Lung (tissue), 12 donors: ENCODE data around the gene SUSD5. TPM values are rescaled to one million over a fixed set of nuclear protein-coding genes. Genes with fewer than 3 reads are reported as not detected.
A peak's percentile ranks its signal among the peaks of the same experiment; 100 is the strongest.

Experiments used
- ATAC-seq: fragments of 200-7000 bp; cut with Tn5 transposase; one replicate; pipeline ENCODE4 v1.9.1; 2020; ENCODE audit warnings: moderate number of reproducible peaks; ENCODE audit not compliant: insufficient read depth, low FRiP score
- DNase-seq, 3 donors: peaks; one replicate each; pipeline ENCODE4 v3.0.0-alpha.2; 2013 to 2017
- H3K27ac ChIP-seq, 2 donors: one replicate each; pipeline ENCODE4 v1.5.1; 2013; ENCODE audit warnings: mild to moderate bottlenecking in 2 of 2, moderate library complexity in 2 of 2, control low read depth in 1 of 2, inconsistent platforms in 1 of 2, low read depth in 1 of 2, low read length in 1 of 2
- H3K27me3 ChIP-seq, 3 donors: one replicate each; pipeline ENCODE4 v1.5.1; 2013; ENCODE audit warnings: low read length in 2 of 3; ENCODE audit not compliant: control insufficient read depth in 3 of 3, insufficient read depth in 3 of 3
- H3K36me3 ChIP-seq, 4 donors: one replicate each; pipeline ENCODE4 v1.5.1; 2013; ENCODE audit warnings: low read length in 4 of 4, mild to moderate bottlenecking in 1 of 4, moderate library complexity in 1 of 4; ENCODE audit not compliant: control insufficient read depth in 4 of 4, insufficient read depth in 4 of 4
- H3K4me1 ChIP-seq, 5 donors: one replicate each; pipeline ENCODE4 v1.5.1; 2013; ENCODE audit warnings: low read length in 5 of 5, mild to moderate bottlenecking in 2 of 5, moderate library complexity in 1 of 5; ENCODE audit not compliant: control insufficient read depth in 5 of 5, insufficient read depth in 5 of 5
- H3K4me3 ChIP-seq: one replicate; pipeline ENCODE4 v1.5.1; 2013; ENCODE audit warnings: mild to moderate bottlenecking, control low read depth, moderate library complexity
- H3K9ac ChIP-seq, 2 donors: one replicate each; pipeline ENCODE4 v1.5.1; 2013; ENCODE audit warnings: low read length in 2 of 2, control low read depth in 1 of 2; ENCODE audit not compliant: insufficient read depth in 1 of 2
- H3K9me3 ChIP-seq, 4 donors: one replicate each; pipeline ENCODE4 v1.5.1; 2013; ENCODE audit warnings: low read length in 3 of 4, mild to moderate bottlenecking in 1 of 4, moderate library complexity in 1 of 4; ENCODE audit not compliant: control insufficient read depth in 4 of 4, insufficient read depth in 3 of 4
- WGBS, 2 donors: extraction: QIAGEN DNeasy Blood & Tissue Kit; methylation state at CpG; one replicate each; pipeline ENCODE4 v1.1.7; 2013; 5-methylcytosine and 5-hydroxymethylcytosine counted together
- polyA plus RNA-seq, 2 donors: library from polyadenylated mRNA; stranded (reverse); fragments of 200-250 nt; gene quantifications; one replicate each; pipeline ENCODE4 v1.2.1, GENCODE V29; 2013
- total RNA-seq, 2 donors: library from RNA; depleted of rRNA in 1 of 2; stranded (reverse); fragments of >200 nt in 1 of 2; gene quantifications; one replicate each; pipeline ENCODE4 v1.2.1, GENCODE V29; 2014 to 2021
- TF ChIP-seq, protein P1 (sequence below): IDR thresholded peaks from 2 replicates; pipeline ENCODE4 v1.5.1; 2012; ENCODE audit warnings: mild to moderate bottlenecking; ENCODE audit errors: control extremely low read depth, extremely low read depth
- donor health status: control.
- donor health status: control.
- donor health status: Bipolar disorder and iron deficiency.
- donor health status: healthy.
- donor health status: DM: yes; HTN: yes; CAD: no.

Gene SUSD5
- total and polyA plus RNA-seq, 4 donors = 0.17 to 2.9 (median 1.0) TPM

DNA sequence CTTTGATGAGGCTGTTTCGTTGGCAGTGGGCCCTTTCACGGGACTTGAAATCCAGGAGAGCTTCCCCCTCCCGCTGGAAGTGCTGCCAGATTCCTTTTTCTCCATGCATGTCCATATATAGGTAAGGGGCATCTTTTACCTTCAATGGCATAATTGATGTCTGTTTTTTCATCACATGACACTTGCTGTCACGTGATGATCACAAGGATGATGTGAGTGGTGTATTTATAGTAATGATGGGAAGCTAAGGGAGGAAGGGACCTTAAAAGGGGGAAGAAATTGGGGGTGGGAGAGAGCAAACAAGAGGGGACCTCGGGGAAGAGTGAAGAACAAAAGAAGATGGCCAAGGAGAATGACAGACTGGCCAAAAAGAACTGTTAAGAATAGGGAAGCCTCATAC, 11.3 kb upstream of the SUSD5 start:
- Histone ChIP-seq H3K4me1 (no peaks in the 10 kb centered on the region), H3K9me3 (no peaks in the 10 kb centered on the region), H3K4me3 (no peak overlapping the region), H3K36me3 (no peaks in the 10 kb centered on the region), H3K9ac (no peak overlapping the region), H3K27ac (no peak overlapping the region), H3K27me3 (no peaks in the 10 kb centered on the region)
- ATAC-seq = no peak
- no peak for DNase-seq
- 60 to 64% methylated on average over 5 of the region's 5 CpGs for WGBS, 2 donors
- TF ChIP-seq, protein P1, sequence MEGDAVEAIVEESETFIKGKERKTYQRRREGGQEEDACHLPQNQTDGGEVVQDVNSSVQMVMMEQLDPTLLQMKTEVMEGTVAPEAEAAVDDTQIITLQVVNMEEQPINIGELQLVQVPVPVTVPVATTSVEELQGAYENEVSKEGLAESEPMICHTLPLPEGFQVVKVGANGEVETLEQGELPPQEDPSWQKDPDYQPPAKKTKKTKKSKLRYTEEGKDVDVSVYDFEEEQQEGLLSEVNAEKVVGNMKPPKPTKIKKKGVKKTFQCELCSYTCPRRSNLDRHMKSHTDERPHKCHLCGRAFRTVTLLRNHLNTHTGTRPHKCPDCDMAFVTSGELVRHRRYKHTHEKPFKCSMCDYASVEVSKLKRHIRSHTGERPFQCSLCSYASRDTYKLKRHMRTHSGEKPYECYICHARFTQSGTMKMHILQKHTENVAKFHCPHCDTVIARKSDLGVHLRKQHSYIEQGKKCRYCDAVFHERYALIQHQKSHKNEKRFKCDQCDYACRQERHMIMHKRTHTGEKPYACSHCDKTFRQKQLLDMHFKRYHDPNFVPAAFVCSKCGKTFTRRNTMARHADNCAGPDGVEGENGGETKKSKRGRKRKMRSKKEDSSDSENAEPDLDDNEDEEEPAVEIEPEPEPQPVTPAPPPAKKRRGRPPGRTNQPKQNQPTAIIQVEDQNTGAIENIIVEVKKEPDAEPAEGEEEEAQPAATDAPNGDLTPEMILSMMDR = no peak

DNA sequence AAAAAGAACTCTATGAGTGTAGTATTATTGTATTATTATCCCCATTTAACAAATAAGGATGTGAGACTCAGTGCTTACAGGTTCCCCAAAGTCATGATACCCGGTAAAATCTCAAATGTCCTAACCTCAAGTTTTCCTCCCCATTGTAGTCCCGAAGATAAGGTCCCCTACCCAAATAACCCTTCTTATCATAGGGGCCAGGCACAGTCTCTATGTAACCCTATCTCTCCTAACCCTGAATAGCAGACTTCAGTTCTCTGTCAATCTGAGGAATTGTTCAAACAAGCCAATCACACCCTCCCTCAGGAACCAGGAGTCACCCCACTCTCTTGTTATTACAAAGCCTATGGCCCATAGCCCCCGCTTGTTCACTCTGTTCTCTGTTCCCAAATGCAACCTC, 10.5 kb upstream of the SUSD5 start:
- Histone ChIP-seq H3K9me3 (no peaks in the 10 kb centered on the region), H3K27me3 (no peaks in the 10 kb centered on the region), H3K4me1 (no peaks in the 10 kb centered on the region), H3K4me3 (no peak overlapping the region), H3K27ac (no peak overlapping the region), H3K9ac (no peak overlapping the region), H3K36me3 (no peaks in the 10 kb centered on the region)
- 84 to 87% methylated on average over 3 of the region's 3 CpGs for WGBS, 2 donors
- TF ChIP-seq, protein P1 = no peak
- no peak for DNase-seq
- no peak for ATAC-seq

DNA sequence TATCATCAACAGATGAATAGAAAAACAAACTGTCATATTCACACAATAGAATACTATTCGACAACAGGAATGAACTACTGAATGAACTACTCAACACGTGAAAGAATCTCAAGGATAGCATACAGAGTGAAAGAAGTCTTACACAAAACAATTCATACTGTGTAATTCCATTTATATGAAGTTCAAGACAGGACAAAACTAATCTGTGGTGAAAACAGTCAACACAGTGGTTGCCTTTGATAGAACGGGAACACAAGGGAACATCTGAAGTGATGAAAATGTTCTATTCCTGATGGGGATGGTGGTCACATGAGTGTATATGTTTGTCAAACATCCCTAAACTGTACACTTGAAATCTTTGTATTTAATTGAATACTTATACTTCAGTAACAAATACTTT, 2.6 kb upstream of the SUSD5 start:
- Histone ChIP-seq H3K4me3 (no peak overlapping the region), H3K9me3 (peaks cover 0 to 1% (median 0%) of the 10 kb centered on the region in 4 donors), H3K36me3 (no peaks in the 10 kb centered on the region), H3K27ac (no peak overlapping the region), H3K9ac (no peak overlapping the region), H3K4me1 (peaks cover 0 to 6% (median 4%) of the 10 kb centered on the region in 5 donors), H3K27me3 (peaks cover 12 to 22% (median 13%) of the 10 kb centered on the region in 3 donors)
- WGBS, 2 donors = 82 to 86% methylated on average over 3 of the region's 3 CpGs
- DNase-seq (no peak), ATAC-seq (no peak)
- TF ChIP-seq, protein P1 = no peak

DNA sequence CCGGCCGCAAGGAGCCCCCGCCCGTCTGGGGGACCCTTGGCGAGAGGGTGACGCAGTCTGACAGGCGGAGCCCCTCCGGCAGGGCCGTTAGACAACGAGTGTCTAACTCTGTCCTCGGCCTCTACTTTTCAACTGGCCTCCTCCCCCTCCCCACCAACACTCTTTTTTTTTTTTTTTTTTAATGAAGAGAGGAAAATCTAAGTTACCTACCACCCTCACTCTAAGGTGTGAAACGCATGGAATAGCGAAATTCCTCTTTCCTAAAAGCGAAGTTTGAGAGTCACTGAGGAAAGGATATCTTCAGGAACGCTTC, 521 bp upstream of the SUSD5 start:
- DNase-seq = no peak
- Histone ChIP-seq H3K27ac (no peak overlapping the region), H3K9me3 (peaks cover 0 to 1% (median 0%) of the 10 kb centered on the region in 4 donors), H3K9ac (no peak overlapping the region), H3K4me3 (peak overlapping the region; percentile 6), H3K36me3 (no peaks in the 10 kb centered on the region), H3K27me3 (peaks cover 13 to 28% (median 16%) of the 10 kb centered on the region in 3 donors), H3K4me1 (peaks cover 0 to 6% (median 4%) of the 10 kb centered on the region in 5 donors)
- 8 to 11% methylated on average over 15 of the region's 15 CpGs for WGBS, 2 donors
- TF ChIP-seq, protein P1 = no peak
- ATAC-seq = no peak
